GM21786 (cell line): Measurements from ENCODE around the gene RPL22.

ENCODE experiments used
- ATAC-seq: cut with Tn5 transposase; IDR thresholded peaks from one replicate; pipeline ENCODE4 v1.9.1; 2021; ENCODE audit not compliant: unreplicated experiment

The RPL22 gene

DNA sequence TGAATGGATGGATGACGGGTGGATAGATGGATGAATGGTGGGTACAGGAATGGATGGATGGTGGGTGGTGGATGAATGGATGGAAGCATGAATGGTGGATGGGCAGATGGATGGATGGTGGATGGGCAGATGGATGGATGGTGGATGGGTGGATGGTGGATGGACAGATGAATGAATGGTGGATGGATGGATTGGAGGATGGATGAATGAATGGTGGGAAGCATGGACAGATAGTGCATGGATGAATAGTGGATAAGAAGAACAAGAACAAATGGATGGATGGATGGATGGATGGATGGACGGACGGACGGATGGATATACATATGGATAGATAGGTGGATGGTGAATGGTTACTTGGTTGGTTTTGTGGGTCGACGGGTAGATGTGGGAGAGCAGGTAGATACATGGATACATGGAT lies 24.0 kb downstream of the RPL22 start:
- no peak for ATAC-seq

DNA sequence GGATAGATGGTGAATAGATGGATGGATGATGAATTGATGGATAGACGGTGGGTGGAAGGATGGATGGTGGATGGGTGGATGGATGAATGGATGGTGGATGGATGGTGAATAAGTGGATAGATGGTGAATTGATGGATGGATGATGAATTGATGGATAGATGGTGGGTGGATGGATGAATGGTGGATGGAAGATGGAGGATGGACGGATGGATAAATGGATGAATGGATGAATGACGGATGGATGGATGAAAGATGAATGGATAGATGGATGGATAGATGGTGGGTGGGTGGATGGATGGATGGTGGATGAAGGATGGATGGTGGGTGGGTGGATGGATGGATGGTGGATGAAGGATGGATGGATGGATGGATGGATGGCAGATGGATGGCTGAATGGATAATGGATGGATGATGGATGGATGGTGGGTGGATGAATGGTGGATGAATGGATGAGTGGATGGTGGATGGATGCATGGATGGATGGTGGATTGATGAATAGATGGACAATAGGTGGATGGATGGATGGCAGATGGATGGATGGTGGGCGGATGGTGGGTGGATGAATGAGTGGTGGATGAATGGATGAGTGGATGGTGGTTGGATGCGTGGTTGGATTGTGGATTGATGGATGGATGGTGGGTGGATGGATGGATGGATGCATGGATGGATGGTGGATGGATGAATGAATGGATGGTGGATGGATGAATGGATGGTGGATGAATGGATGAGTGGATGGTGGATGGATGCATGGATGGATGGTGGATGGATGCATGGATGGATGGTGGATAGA lies 24.6 kb downstream of the RPL22 start:
- no peak for ATAC-seq

DNA sequence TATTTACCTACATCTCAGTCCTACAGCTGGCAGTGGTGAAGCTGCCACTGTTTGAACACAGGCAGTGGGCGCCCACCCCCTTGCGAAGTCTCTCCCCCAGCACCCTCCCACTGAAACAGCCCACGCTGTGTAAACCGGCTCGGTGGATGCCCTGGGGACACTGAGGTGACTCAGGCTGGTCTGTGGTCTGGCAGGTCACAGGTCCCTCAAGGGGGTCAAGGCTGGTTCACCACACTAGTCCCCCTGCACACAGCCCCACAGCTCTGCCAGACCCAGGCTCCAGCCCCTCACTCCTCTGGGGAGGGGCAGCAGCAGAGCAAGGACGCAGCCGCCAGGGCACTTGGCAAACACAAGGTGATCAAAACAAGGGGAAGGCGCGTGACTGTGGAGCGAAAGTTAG lies 26.8 kb downstream of the RPL22 start:
- no peak for ATAC-seq

DNA sequence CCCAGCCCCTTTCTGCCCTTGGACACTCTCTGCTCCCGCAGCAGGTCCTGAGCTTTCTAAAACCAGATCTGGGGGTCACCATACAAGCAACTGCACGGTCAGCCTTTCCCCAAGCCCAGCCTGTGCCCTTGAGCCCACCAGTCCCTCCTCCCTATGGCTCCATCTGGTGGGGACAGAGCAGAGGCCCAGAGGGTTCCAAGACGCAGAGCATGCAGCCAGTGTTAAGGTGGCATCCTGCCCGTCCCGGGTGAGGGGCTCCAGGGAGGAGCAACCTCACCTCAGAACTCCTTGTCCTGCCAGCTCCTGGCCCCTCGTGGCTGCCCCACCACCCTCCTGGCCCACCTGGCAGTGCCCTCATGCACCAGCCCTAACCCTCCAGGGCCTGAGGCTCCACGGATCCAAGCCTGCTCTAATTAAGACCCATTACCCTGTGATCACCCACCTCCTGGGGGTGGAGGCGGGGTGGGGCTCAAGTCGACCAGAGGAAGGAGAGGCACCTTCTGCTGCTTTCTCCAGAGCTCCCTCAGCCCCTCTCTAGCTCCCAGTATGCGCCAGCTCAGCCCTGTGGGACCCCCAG lies 27.8 kb downstream of the RPL22 start:
- no peak for ATAC-seq

DNA sequence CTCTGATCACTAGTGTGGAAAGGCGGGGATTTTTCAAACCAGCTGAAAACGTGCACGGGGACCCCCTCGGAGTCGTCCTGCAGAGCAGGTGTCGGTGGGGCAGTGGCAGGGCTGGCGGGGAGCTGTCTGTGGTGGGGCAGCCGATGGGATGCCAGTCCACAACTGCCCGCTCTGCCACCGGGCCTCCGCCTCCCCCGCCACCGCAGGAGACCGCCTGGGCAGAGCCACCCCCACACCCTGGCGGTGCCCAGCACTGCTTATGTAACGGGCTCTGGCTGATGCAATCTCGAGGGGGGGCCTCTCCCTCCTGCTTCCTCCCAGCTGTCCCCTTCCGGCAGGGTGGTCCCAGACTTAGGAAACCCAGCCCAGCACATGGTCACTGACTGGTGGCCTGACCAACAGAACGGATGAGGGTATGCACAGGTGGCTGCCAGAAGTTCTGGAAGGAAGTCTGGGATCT lies 28.6 kb downstream of the RPL22 start:
- no peak for ATAC-seq

DNA sequence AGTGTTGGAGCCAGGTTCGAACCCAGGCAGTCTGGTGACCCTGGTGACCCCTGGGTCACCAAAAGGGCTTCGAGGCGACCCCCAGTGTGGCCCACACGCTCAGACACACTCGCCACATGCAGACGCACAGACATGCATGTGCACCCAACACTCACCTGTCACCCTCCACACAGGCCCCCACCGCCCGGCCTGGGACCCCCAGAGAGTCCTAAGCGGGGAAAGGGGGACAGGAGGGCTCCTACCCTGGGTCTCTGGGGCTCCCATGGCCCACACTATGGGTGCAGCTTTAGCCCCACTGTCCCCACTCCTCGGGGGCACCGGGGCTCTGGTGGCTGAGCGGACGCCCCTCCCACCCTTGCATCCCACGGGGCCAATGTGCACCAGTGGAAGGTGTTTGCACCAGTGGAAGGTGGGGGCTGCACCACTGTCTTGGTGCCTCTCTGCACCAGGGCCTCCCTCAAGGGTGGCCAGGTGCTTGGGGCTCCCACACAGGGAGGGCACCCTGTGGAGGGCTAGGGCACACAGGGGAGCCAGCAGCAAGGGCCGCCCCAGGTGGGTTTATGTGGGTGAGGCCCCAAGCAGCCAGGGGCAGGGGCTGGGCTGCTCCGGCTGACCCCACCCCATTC lies 29.2 kb downstream of the RPL22 start:
- ATAC-seq = no peak

DNA sequence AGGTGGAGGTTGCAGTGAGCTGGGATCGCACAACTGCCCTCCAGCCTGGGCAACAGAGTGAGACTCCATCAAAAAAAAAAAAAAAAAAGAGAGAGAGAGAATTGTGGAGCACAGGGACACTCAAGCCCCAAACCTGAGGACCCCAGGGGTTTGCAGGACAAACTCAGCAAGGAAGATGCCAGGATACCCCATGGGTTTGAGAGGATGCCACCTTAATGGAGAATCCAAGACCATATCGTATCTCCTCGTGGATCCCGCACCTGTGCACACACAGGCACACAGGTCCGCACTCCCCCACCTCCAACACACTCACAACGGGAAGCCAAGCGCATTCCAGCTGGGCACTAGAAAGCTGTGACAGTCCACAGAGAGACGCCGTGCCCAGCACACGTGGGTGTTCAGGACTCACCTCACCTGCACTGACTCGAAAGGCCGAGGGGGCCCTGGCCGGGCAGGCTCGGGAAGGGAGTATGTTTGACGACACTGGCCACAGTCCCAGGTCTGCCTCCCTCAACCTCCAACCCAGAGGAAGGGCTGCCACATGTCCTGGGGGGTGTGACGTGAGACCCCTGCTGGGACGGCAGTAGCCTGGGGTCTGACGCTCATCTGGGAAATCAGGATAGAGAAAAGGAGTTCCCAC lies 30.3 kb downstream of the RPL22 start:
- ATAC-seq = no peak

DNA sequence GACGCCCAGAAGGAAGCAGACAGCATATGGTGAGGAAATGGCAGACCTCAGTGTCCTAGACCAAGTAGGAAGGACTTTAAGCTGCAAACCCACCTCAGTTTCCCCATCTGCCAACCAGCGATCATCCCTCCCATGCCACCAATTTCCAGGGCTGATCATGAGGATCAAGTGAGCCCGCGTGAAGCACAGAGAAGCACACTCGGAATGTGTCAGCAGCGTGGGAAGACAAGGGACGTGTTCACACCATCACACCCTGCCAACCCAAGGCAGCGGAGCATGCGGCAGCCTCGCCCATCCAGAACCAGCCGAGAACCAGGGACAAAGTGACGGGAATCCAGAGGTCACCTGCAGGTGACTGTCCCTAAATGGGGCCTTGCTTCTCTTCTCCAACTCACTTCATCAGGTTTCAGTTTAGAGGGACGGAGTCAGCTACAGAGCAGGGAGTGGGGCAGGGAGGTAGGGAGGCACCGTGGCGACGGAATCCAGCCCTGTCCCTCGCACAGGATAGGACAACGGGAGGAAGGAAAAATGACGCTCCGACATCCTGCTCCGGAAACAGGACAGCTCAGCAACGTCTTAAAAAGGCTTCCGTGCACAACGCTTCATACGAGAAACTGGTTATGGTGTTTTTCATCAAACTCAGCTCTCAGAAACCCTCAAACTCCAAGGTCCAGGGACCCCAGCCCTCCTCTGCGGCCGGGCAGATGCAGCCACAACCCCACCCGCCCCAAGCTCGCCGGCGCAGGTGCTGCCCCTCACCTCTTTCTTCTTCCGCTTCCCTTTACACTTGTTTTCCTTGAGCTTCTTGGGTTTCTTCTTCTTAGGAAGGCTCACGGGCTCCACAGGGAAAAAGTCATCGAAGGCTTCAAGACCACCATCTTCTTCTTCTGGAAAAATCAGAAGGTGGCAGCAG lies 31.7 kb downstream of the RPL22 start:
- no peak for ATAC-seq

DNA sequence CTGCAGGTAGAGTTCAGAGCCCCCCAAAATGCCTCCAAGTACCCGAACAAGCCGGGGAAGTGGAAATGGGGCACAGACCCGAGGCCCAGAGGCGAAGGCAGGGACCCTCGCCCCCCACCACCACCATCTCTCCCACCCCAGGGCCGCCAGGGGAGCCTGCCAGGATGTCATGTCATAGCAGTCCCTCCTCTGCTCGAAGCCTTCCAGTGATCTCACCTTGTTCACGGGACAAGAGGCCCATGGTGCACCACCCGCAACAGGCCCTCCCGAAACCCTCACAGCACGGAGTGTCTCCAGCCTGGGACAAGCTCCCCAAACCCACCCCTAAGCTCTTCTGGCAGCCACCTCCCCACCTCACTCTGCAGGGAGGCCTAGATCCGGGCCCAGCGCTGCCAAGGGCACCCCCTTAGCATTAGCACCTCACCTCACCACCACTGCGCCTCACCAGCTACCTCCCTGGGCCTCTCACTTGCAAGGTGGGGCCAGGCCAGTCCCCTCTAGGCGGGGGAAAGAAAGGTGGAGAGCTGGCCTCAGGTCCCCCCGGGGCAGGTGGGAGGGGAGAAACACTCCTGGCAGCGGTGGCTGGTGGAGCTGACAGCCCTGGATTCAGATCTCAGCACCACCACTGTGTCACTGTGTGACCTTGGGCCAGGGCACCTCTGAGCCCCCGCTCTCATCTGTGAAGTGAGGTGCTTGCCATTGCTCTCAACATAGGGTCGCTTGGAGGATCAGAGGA lies 32.6 kb downstream of the RPL22 start:
- ATAC-seq = no peak

DNA sequence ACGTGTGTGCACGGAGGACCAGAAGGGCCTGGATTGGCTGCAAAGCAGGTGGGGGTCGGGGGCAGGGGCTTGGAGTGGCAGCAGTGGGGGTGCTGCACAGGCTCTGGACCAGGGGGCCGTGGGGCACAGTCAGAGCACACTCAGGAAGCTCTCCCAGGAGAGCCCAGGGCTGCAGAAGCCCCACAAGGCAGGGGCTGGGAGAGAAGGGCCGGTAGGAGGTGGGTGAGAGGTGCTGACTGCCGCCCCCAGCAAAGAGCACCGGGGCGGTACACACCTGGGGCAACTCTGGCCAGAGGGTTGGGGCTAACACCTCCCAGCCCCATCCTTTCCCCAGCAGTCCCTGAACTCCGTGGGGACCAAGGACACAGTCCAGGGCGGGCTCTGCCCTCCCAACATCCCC lies 33.2 kb downstream of the RPL22 start:
- no peak for ATAC-seq

DNA sequence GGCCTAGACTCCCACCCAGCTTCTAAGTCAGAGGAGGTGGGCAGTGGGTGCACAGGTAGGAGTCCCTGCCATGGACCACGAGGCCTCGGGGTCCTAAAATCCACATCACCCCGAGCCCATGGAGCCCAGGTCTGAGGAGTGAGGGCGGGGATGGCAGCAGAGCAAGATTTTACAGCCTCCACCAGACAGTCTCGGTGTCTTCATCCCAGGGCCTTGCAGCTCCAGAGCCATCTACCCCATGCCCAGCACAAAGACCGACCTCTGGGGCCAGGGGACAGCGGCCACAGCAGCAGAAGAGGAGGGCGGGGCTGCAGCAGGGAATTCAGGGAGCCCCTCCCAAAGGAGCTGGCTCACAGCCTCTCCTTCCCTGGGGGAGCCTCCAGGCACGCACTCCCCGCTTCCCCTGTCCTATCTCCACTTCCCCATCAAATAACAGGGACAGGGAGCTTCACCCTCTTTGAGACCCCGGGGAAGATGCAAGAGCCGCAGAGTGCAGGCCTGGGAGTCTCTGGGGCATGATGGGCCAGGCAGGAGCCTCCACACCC lies 33.9 kb downstream of the RPL22 start:
- no peak for ATAC-seq

DNA sequence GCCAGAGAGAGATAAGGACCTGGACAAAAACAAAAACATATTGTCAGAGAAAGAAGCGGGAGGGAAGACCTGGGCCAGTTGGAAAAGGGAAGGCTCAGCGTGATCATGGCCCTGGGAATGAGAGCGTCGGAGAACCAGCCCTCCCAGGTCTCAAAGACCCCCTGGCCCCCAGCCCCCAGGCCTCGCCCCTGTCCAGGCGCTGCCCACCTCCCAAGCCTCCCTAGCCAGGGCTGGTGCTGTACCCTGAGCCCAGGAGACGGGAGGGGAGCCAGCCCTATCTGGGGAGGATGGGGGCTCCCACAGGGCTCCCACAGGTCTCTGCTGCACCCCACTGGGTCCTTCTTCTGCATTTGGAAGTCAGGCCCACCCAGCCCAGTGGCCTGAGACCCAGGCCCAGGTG lies 34.4 kb downstream of the RPL22 start:
- ATAC-seq = no peak

DNA sequence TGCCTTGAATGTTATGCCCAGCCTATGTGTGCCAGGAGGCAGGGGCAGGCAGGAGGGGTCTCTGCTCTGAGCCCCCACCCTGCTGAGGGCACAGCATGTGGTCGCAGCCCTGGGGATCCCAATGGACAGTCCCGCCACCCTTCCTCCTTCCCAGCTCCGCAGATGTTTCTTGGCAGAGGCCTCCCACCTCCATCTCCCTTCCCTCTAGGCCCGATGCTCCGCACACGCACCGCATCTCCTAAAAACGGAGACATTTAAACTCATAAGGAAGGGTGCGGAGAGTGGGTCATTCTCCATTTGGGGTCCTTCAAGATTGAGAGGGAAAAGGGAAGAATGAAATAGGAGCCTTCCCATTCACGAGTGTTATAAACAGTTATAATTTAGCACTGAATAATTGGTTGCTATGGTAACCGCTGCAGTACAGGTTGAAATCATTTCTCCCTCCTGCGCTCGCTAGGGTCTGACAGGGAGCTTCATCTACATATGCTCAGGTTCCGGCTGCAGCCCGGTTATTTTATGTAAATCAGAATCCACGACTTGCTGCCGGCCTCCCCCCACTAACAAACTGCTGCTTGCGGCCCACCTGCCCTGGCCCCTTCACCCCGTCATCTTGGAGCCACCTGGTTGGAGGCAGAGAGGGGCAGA lies 35.3 kb downstream of the RPL22 start:
- no peak for ATAC-seq

DNA sequence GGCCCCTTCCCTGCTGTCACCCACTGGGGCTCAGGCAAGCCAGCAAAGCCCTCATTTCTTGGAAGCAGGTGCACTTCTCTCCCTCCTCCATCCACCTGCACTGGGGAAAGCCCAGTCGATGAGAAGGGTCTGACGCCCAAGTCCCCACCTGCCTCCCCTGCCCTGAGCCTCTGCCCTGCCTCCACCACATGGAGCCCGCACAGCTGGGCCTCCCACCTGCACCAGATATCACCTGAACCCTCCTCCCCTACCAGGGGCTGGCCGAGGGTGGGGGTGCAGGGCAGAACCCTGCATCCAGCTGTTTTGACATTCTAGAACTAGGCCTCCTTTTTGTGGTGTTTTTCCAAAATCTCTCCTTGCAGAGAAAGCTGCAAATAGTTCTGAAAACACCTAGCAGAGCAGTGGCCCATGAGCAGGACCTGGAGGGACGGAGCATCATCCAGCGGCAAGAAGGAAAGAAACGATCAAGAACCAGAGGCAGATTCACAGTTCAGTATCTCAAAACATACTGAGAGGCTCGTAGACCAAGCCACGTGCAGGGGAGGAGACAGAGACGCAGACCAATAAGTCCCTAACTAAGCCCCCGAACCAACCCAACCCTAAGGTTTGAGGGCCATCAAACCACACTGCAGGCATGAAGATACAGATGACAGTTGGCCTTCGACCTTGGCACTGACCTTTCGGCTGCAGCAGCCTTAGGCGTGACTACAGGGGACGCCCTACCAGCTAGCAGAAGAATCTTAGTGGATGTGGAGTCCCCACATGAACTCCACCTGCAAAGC lies 36.0 kb downstream of the RPL22 start:
- no peak for ATAC-seq

DNA sequence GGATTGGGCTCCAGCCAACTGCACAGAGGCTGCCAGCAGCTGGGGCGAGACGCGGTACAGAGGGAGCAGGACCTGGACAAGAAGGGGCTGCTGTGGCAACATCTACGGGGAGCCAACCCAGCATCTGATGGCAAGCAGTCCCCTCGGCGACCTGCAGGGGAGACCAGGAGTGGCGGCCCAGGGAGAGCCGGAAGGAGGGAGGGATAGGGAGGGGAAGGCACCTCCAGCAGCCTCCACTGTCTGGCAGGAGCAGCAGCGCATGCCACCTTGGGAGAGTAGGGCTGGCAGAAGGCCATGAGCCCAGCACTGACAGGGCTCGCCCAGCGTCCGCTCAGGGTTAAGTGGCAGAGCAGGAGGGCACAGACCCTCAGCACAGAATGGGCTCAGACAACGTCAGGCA lies 36.6 kb downstream of the RPL22 start:
- ATAC-seq = no peak

DNA sequence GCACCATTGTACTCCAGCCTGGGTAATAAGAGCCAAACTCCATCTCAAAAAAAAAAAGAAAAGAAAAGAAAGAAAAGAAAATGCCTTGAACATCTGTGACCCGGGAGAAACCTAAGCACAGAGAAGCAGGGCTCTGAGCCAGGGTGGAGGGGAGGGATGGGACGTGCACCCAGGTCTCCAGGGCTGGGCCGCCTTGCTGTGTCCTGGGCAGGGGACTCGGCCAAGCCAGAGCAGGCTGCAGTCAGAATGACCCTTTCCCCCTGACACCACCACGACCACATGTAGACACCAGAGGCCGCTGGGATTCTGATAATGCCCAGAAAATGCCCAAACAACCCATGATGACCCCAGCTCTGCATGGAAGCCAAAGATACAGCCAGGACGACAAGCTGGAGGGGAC lies 37.1 kb downstream of the RPL22 start:
- ATAC-seq = no peak

DNA sequence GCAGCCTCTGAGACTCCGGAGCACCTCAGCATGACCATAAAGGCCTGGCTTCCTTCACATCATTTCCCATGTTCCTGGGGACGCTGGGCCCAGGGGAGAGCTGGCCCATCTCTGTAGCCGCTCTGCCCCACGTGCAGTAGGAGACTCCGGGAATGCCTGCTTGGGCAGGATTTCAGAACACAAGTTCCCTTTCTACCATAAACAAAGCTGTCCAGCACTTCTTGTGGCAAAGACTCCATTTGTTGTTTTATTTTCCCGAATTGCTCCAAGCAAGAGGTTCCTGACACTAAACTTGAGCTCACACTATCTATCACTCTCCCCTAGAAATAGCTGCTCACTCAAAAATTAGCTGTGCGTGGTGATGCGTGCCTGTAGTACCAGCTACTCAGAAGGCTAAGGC lies 41.2 kb downstream of the RPL22 start:
- ATAC-seq = no peak

DNA sequence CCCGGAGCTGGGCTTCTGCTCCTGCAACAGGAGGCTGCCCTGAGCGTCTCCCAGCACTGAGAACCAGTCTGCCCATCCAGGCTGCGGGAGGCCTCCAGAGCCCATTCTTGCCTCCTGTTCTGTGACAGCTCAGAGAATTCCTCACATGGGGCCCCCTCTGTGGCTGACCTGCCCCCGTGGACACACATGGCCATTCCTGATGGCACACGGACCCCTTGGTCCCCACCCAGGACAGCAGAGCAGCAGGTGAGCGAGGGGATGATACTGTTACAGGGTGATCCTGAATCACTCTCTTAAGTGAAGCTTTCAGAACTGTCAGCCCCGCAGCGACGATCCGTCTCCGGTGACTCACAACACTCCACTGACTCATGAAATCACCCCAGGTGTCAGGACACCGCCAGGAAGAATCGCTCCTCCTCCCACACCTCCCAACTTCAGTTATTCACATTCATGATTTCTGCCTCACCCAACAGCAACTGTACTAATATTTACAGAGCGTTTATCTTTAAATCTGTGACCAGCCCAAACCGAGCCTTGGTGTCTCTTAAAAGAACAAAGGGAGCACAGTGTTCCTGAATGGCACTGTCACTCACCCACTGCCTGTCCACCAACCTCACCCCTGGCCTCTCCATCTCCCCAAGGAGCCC lies 41.7 kb downstream of the RPL22 start:
- ATAC-seq = no peak
